H9 (cell line): ENCODE results near the gene NF1. TPM values are rescaled to one million over a fixed set of nuclear protein-coding genes. Genes with fewer than 3 reads are reported as not detected.

Source experiments
- DNase-seq: peaks from one replicate; pipeline ENCODE4 v3.0.0-alpha.2; 2017
- H2AFZ ChIP-seq: one replicate; pipeline ENCODE4 v1.6.1; 2013; ENCODE audit warnings: mild to moderate bottlenecking, low read length, control low read depth, moderate library complexity
- H2AK5ac ChIP-seq: 2 replicates; pipeline ENCODE4 v1.6.1; 2013; ENCODE audit warnings: low read length, control low read depth, mixed read lengths; ENCODE audit not compliant: insufficient read length
- H2BK120ac ChIP-seq: one replicate; pipeline ENCODE4 v1.6.1; 2013; ENCODE audit warnings: low read depth, mild to moderate bottlenecking, low read length, control low read depth, inconsistent platforms; ENCODE audit not compliant: poor library complexity, severe bottlenecking
- H2BK12ac ChIP-seq: 2 replicates; pipeline ENCODE4 v1.6.1; 2013; ENCODE audit warnings: low read length, control low read depth, mixed read lengths, low read depth; ENCODE audit not compliant: insufficient read length
- H2BK15ac ChIP-seq: 2 replicates; pipeline ENCODE4 v1.6.1; 2013; ENCODE audit warnings: low read depth, low read length, control low read depth
- H2BK20ac ChIP-seq: one replicate; pipeline ENCODE4 v1.6.1; 2013; ENCODE audit warnings: low read depth, mild to moderate bottlenecking, low read length, control low read depth, inconsistent platforms; ENCODE audit not compliant: poor library complexity, severe bottlenecking
- H2BK5ac ChIP-seq: 2 replicates; pipeline ENCODE4 v1.6.1; 2013; ENCODE audit warnings: low read length, control low read depth, mixed read lengths; ENCODE audit not compliant: insufficient read length
- H3K14ac ChIP-seq: 2 replicates; pipeline ENCODE4 v1.6.1; 2013; ENCODE audit warnings: low read length, control low read depth; ENCODE audit not compliant: insufficient read depth
- H3K18ac ChIP-seq: 2 replicates; pipeline ENCODE4 v1.6.1; 2013; ENCODE audit warnings: low read depth, mild to moderate bottlenecking, mixed read lengths, low read length, control low read depth; ENCODE audit not compliant: insufficient read length
- H3K23ac ChIP-seq: 2 replicates; pipeline ENCODE4 v1.6.1; 2013; ENCODE audit warnings: low read length, control low read depth, mixed read lengths, low read depth; ENCODE audit not compliant: insufficient read length
- H3K23me2 ChIP-seq: 2 replicates; pipeline ENCODE4 v1.6.1; 2013; ENCODE audit warnings: low read depth, mild to moderate bottlenecking, mixed read lengths, low read length, control low read depth; ENCODE audit not compliant: insufficient read length, poor library complexity, severe bottlenecking
- H3K27ac ChIP-seq: 2 replicates; pipeline ENCODE4 v1.5.1; 2013; ENCODE audit warnings: low read length, control low read depth, mixed read lengths, low read depth; ENCODE audit not compliant: insufficient read length
- H3K27me3 ChIP-seq: 2 replicates; pipeline ENCODE4 v1.6.1; 2013; ENCODE audit warnings: low read length, control low read depth, inconsistent platforms; ENCODE audit not compliant: insufficient read depth
- H3K4ac ChIP-seq: 2 replicates; pipeline ENCODE4 v1.6.1; 2013; ENCODE audit warnings: low read depth, mild to moderate bottlenecking, control low read depth, inconsistent platforms, low read length, moderate library complexity
- H3K4me1 ChIP-seq: 2 replicates; pipeline ENCODE4 v1.6.1; 2013; ENCODE audit warnings: low read length, control low read depth, inconsistent platforms; ENCODE audit not compliant: insufficient read depth
- H3K4me2 ChIP-seq: 2 replicates; pipeline ENCODE4 v1.6.1; 2013; ENCODE audit warnings: low read length, control low read depth, mixed read lengths; ENCODE audit not compliant: insufficient read length, insufficient read depth
- H3K56ac ChIP-seq: 2 replicates; pipeline ENCODE4 v1.6.1; 2013; ENCODE audit warnings: low read depth, mild to moderate bottlenecking, mixed read lengths, low read length, control low read depth; ENCODE audit not compliant: insufficient read length
- H3K79me1 ChIP-seq: 2 replicates; pipeline ENCODE4 v1.6.1; 2013; ENCODE audit warnings: low read depth, mild to moderate bottlenecking, moderate library complexity, low read length, control low read depth, inconsistent platforms; ENCODE audit not compliant: insufficient read depth, poor library complexity, severe bottlenecking
- H3K79me2 ChIP-seq: 2 replicates; pipeline ENCODE4 v1.6.1; 2013; ENCODE audit warnings: low read length, control low read depth, inconsistent platforms; ENCODE audit not compliant: insufficient read depth
- H3K9ac ChIP-seq: 2 replicates; pipeline ENCODE4 v1.6.1; 2013; ENCODE audit warnings: low read length, control low read depth, mixed read lengths; ENCODE audit not compliant: insufficient read length; ENCODE audit errors: extremely low read depth
- H3K9me3 ChIP-seq: one replicate; pipeline ENCODE4 v1.6.1; 2013; ENCODE audit warnings: low read depth, low read length, inconsistent platforms; ENCODE audit not compliant: control insufficient read depth
- H3T11ph ChIP-seq: one replicate; pipeline ENCODE4 v1.6.1; 2013; ENCODE audit warnings: mild to moderate bottlenecking, low read length, control low read depth, inconsistent platforms
- H4K20me1 ChIP-seq: one replicate; pipeline ENCODE4 v1.6.1; 2013; ENCODE audit not compliant: control insufficient read depth, insufficient read length, insufficient read depth
- H4K5ac ChIP-seq: 2 replicates; pipeline ENCODE4 v1.6.1; 2013; ENCODE audit warnings: low read depth, mild to moderate bottlenecking, mixed read lengths, low read length, control low read depth; ENCODE audit not compliant: insufficient read length
- H4K8ac ChIP-seq: replicated peaks from 2 replicates; pipeline ENCODE4 v1.6.1; 2013; ENCODE audit warnings: low read length, control low read depth, mixed read lengths, low read depth; ENCODE audit not compliant: insufficient read length
- H4K91ac ChIP-seq: 2 replicates; pipeline ENCODE4 v1.6.1; 2013; ENCODE audit warnings: low read depth, mild to moderate bottlenecking, moderate library complexity, mixed read lengths, low read length, control low read depth; ENCODE audit not compliant: insufficient read length
- H3K27ac Mint-ChIP-seq, 3 experiments: 2 replicates in 2 of 3; 3 replicates in 1 of 3; pipeline ENCODE4 v1.8.0; 2020 to 2021; ENCODE audit warnings: mixed read lengths in 3 of 3, mild to moderate bottlenecking in 1 of 3, moderate library complexity in 1 of 3
- H3K27me3 Mint-ChIP-seq: 2 replicates; pipeline ENCODE4 v1.8.0; 2021; ENCODE audit warnings: low read depth, mild to moderate bottlenecking, moderate library complexity, mixed read lengths
- H3K36me3 Mint-ChIP-seq, 3 experiments: 2 replicates in 2 of 3; 3 replicates in 1 of 3; pipeline ENCODE4 v1.8.0; 2020 to 2021; ENCODE audit warnings: low read depth in 3 of 3, mixed read lengths in 3 of 3; ENCODE audit not compliant: insufficient read depth in 1 of 3
- H3K4me1 Mint-ChIP-seq, 2 experiments: 2 replicates each; pipeline ENCODE4 v1.8.0; 2020; ENCODE audit warnings: mixed read lengths in 2 of 2
- H3K4me3 Mint-ChIP-seq, 2 experiments: 2 replicates in 1 of 2; 3 replicates in 1 of 2; pipeline ENCODE4 v1.8.0; 2020 to 2021; ENCODE audit warnings: mild to moderate bottlenecking in 2 of 2, mixed read lengths in 2 of 2, moderate library complexity in 1 of 2
- H3K9me3 Mint-ChIP-seq, 2 experiments: 2 replicates in 1 of 2; 3 replicates in 1 of 2; pipeline ENCODE4 v1.8.0; 2020; ENCODE audit warnings: mild to moderate bottlenecking in 2 of 2, mixed read lengths in 2 of 2, moderate library complexity in 1 of 2
- CTCF ChIP-seq: fragments of 200-600 bp; sonication (generic); conservative IDR thresholded peaks from 3 replicates; pipeline ENCODE4 v1.8.0; 2021; ENCODE audit warnings: antibody characterized with exemption, mild to moderate bottlenecking
- WGBS: extraction: QIAGEN DNeasy Blood & Tissue Kit; methylation state at CpG from one replicate; pipeline ENCODE4 v1.1.7; 2013; ENCODE audit warnings: missing lambda C conversion rate, low lambda C conversion rate, mixed read lengths; ENCODE audit not compliant: insufficient read length; ENCODE audit errors: extremely low coverage; 5-methylcytosine and 5-hydroxymethylcytosine counted together
- total RNA-seq: library from RNA; stranded (reverse); gene quantifications from 2 replicates; pipeline ENCODE4 v1.2.1, GENCODE V29; 2021

NF1 gene
- total RNA-seq, 1 experiment from 2014 or later, result 38.1 TPM

GRCh38 chr17:31364012-31364411 lies 269.2 kb downstream of the NF1 start:
- Histone ChIP-seq H2AK5ac (no peak overlapping the region), H3K79me2 (no peaks in the 10 kb centered on the region), H2BK15ac (no peak overlapping the region), H3K27me3 (no peaks in the 10 kb centered on the region), H3K4ac (no peak overlapping the region), H3K23ac (no peak overlapping the region), H3K4me2 (no peak overlapping the region), H4K20me1 (no peaks in the 10 kb centered on the region), H2AFZ (no peak overlapping the region), H3K56ac (no peak overlapping the region), H3K14ac (no peak overlapping the region), H3K79me1 (no peaks in the 10 kb centered on the region), H2BK12ac (no peak overlapping the region), H3K18ac (no peak overlapping the region), H3K9ac (no peak overlapping the region), H4K8ac (no peak overlapping the region), H4K5ac (no peak overlapping the region), H3K23me2 (no peaks in the 10 kb centered on the region), H3K9me3 (no peaks in the 10 kb centered on the region), H2BK5ac (no peak overlapping the region), H2BK20ac (no peak overlapping the region), H4K91ac (no peak overlapping the region), H2BK120ac (no peak overlapping the region), H3K27ac (no peak overlapping the region), H3K4me1 (no peaks in the 10 kb centered on the region), H3T11ph (no peak overlapping the region)
- H3K4me3 Mint-ChIP-seq, result no peak overlapping the region
- no CpG with 5 or more reads among the region's 6 CpGs for WGBS
- H3K27ac Mint-ChIP-seq, result no peak overlapping the region
- H3K36me3 Mint-ChIP-seq, result peaks cover 2 to 33% (median 19%) of the 10 kb centered on the region in 3 experiments; a peak in 6 of 7 replicates
- no peaks in the 10 kb centered on the region for H3K9me3 Mint-ChIP-seq
- no peak for TF ChIP-seq CTCF
- H3K4me1 Mint-ChIP-seq, result peaks cover 0 to 6% of the 10 kb centered on the region in 2 experiments; a peak in 2 of 4 replicates
- no peaks in the 10 kb centered on the region for H3K27me3 Mint-ChIP-seq
- no peak for DNase-seq
